A549 (cell line): ENCODE measurements around the gene KRT84. TPM values are rescaled to one million over a fixed set of nuclear protein-coding genes. Genes with fewer than 3 reads are reported as not detected.

ENCODE experiments used
- ATAC-seq, 2 experiments: fragments of 200-7000 bp in 1 of 2; fragments of >200 bp in 1 of 2; cut with Nextera tagmentation in 1 of 2; cut with Tn5 transposase in 1 of 2; 3 replicates each; pipeline versions ENCODE4 v1.8.0 to v1.9.1; 2018 to 2020; ENCODE audit warnings: mild to moderate bottlenecking in 1 of 2, moderate library complexity in 1 of 2
- CTCF ChIA-PET: fragments of 300-600 bp; sonication (Branson Sonifier 250); formaldehyde crosslinking; extraction: SDS; loops from one replicate; lab custom pipeline; 2021; ENCODE audit warnings: antibody characterized with exemption, inconsistent platforms; lab: Yijun Ruan, JAX
- POLR2A ChIA-PET: fragments of 350-600 bp; formaldehyde crosslinking; extraction: SDS; loops from one replicate; lab custom pipeline; 2021; ENCODE audit warnings: antibody characterized with exemption, inconsistent platforms; lab: Yijun Ruan, JAX
- DNase-seq, 2 experiments: peaks; one replicate each; pipeline versions ENCODE4 v3.0.0 to v3.0.0-alpha.2; 2011 to 2016; ENCODE audit warnings: low read depth in 1 of 2, low spot score in 1 of 2
- FAIRE-seq: peaks from 2 replicates; lab custom pipeline; 2011; peaks lifted over from hg19 to GRCh38; lab: Jason Lieb, UNC
- H3K27ac ChIP-seq, 2 experiments: fragments of >200 bp; sonication (Bioruptor Twin); formaldehyde crosslinking; 3 replicates each; pipeline ENCODE4 v1.5.1; 2016 to 2017
- H3K4me1 ChIP-seq: fragments of >200 bp; sonication (Bioruptor Twin); formaldehyde crosslinking; 3 replicates; pipeline ENCODE4 v1.6.1; 2016
- H3K4me2 ChIP-seq: fragments of >200 bp; sonication (Bioruptor Twin); formaldehyde crosslinking; 3 replicates; pipeline ENCODE4 v1.6.1; 2016
- H3K4me3 ChIP-seq: fragments of >200 bp; sonication (Bioruptor Twin); formaldehyde crosslinking; 3 replicates; pipeline ENCODE4 v1.5.1; 2016
- H3K9me3 ChIP-seq: fragments of >200 bp; sonication (Bioruptor Twin); formaldehyde crosslinking; 3 replicates; pipeline ENCODE4 v1.6.1; 2016
- CHD2 ChIP-seq: fragments of 150-350 bp; IDR thresholded peaks from 2 replicates; pipeline ENCODE4 v1.6.1; 2014; ENCODE audit warnings: low read length; ENCODE audit not compliant: partially characterized antibody
- E2F6 ChIP-seq: IDR thresholded peaks from 2 replicates; pipeline ENCODE4 v1.6.1; 2012; ENCODE audit warnings: low read depth, borderline replicate concordance
- EP300 ChIP-seq, 2 experiments: fragments of >200 bp; sonication (Bioruptor Twin); formaldehyde crosslinking; IDR thresholded peaks; 2 replicates in 1 of 2; 3 replicates in 1 of 2; pipeline ENCODE4 v1.6.1; 2016 to 2017
- ESRRA ChIP-seq: fragments of 150-350 bp; IDR thresholded peaks from 2 replicates; pipeline ENCODE4 v1.6.1; 2014; ENCODE audit warnings: mild to moderate bottlenecking, low read length, borderline replicate concordance
- FOSL2 ChIP-seq, 2 experiments: fragments of 450-650 bp in 1 of 2; fragments of >200 bp in 1 of 2; sonication (Bioruptor Twin) in 1 of 2; formaldehyde crosslinking; IDR thresholded peaks; 2 replicates each; pipeline versions ENCODE4 v1.5.0 to v1.6.1; 2016 to 2020; ENCODE audit warnings: mild to moderate bottlenecking in 1 of 2, moderate library complexity in 1 of 2
- FOXS1 ChIP-seq: fragments of 250-450 bp; sonication (Bioruptor Pico); IDR thresholded peaks from 2 replicates; pipeline ENCODE4 v1.5.0; 2020; ENCODE audit warnings: mild to moderate bottlenecking, moderate library complexity
- HEYL ChIP-seq: fragments of 250-450 bp; sonication (Bioruptor Pico); IDR thresholded peaks from 2 replicates; pipeline ENCODE4 v1.8.0; 2021; ENCODE audit warnings: mild to moderate bottlenecking, moderate library complexity
- HOXA7 ChIP-seq: fragments of 250-450 bp; sonication (Bioruptor Pico); IDR thresholded peaks from 2 replicates; pipeline ENCODE4 v1.5.0; 2020; ENCODE audit warnings: mild to moderate bottlenecking, moderate library complexity
- HOXB13 ChIP-seq: fragments of 250-450 bp; sonication (Bioruptor Pico); IDR thresholded peaks from 2 replicates; pipeline ENCODE4 v1.5.0; 2020; ENCODE audit warnings: low read depth, mild to moderate bottlenecking, moderate library complexity
- HOXB5 ChIP-seq: fragments of 250-450 bp; sonication (Bioruptor Pico); IDR thresholded peaks from 2 replicates; pipeline ENCODE4 v1.5.0; 2020; ENCODE audit warnings: mild to moderate bottlenecking, moderate library complexity
- KDM5A ChIP-seq: fragments of 200-600 bp; sonication (generic); IDR thresholded peaks from 2 replicates; pipeline ENCODE4 v1.6.1; 2016; ENCODE audit warnings: antibody characterized with exemption, mild to moderate bottlenecking
- MAFK ChIP-seq: fragments of 450-650 bp; IDR thresholded peaks from 2 replicates; pipeline ENCODE4 v1.6.1; 2014; ENCODE audit not compliant: partially characterized antibody
- MAZ ChIP-seq: fragments of 150-350 bp; IDR thresholded peaks from 2 replicates; pipeline ENCODE4 v1.6.1; 2014; ENCODE audit warnings: antibody characterized with exemption, low read depth, low read length, borderline replicate concordance
- MYC ChIP-seq: IDR thresholded peaks from 2 replicates; pipeline ENCODE4 v1.6.1; 2012; ENCODE audit warnings: mild to moderate bottlenecking, inconsistent platforms, low read length, improper control_type of control experiment, borderline replicate concordance
- NR3C1 ChIP-seq: fragments of >200 bp; sonication (Bioruptor Twin); formaldehyde crosslinking; IDR thresholded peaks from 3 replicates; pipeline ENCODE4 v1.6.1; 2017
- RFX5 ChIP-seq: fragments of 450-650 bp; IDR thresholded peaks from 2 replicates; pipeline ENCODE4 v1.7.1; 2014; ENCODE audit warnings: antibody characterized with exemption, mild to moderate bottlenecking, moderate library complexity
- SMC3 ChIP-seq: fragments of >200 bp; sonication (Bioruptor Twin); formaldehyde crosslinking; IDR thresholded peaks from 3 replicates; pipeline ENCODE4 v1.6.1; 2018; ENCODE audit warnings: inconsistent platforms
- SREBF2 ChIP-seq: fragments of 450-650 bp; IDR thresholded peaks from 2 replicates; pipeline ENCODE4 v1.6.1; 2014; ENCODE audit warnings: mild to moderate bottlenecking, moderate library complexity
- TFCP2L1 ChIP-seq: fragments of 250-450 bp; sonication (Bioruptor Pico); IDR thresholded peaks from 2 replicates; pipeline ENCODE4 v1.5.0; 2021; ENCODE audit warnings: mild to moderate bottlenecking
- TP53 ChIP-seq: fragments of 250-450 bp; sonication (Bioruptor Pico); IDR thresholded peaks from 2 replicates; pipeline ENCODE4 v1.5.0; 2021; ENCODE audit warnings: mild to moderate bottlenecking, moderate library complexity
- WGBS: methylation state at CpG from one replicate; pipeline ENCODE4 v1.1.6; 2017; ENCODE audit errors: missing lambda C conversion rate; 5-methylcytosine and 5-hydroxymethylcytosine counted together
- polyA plus RNA-seq, 4 experiments: library from polyadenylated mRNA; depleted of rRNA in 3 of 4; stranded (reverse); fragments of >200 nt; fragmentation: RNase III in 1 of 4; extraction: RNeasy Plus Mini Kit Qiagen cat#74134 plus additional on column Dnase treatment in 1 of 4; gene quantifications; 2 replicates in 3 of 4; 3 replicates in 1 of 4; pipeline ENCODE4 v1.2.3, GENCODE V29; 2011 to 2017
- TF ChIP-seq, protein P1 (sequence below): IDR thresholded peaks from 2 replicates; pipeline ENCODE4 v1.6.1; 2012

The KRT84 gene
- polyA plus RNA-seq, 2 of the 4 experiments (the other 2 are of a cell fraction) = not detected

DNA sequence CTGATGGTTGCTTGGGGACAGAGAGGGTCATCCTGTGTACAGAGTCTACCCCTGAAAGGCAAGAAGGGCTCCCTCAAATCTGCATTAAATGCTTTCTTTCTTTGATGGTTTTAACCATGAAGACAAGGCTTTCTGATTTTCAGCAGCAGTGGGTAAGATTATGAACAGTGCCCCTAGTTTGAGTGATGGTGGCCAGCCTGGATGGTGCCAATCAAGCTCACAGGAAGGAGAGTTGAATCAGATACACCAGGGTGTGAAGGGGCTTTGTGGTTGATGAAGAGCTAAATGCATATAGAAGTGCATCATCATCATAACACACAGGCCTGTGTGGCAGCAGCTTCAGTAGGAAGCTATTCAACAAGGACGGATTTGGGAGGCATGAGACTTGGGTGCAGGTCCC lies 23.9 kb downstream of the KRT84 start:
- TF ChIP-seq SMC3 (no peak), HEYL (CRISPR knock-in tag) (no peak), SREBF2 (no peak), E2F6 (no peak), MAZ (no peak)
- TF ChIP-seq, all 56 proteins: peak for 0
- Histone ChIP-seq H3K27ac (no peak overlapping the region), H3K4me2 (no peak overlapping the region), H3K4me3 (no peak overlapping the region), H3K9me3 (no peaks in the 10 kb centered on the region), H3K4me1 (0 out of 3 replicates have a peak, but pooled peaks cover 3% of the 10 kb centered on the region)
- ChIA-PET POLR2A (no interaction called here), CTCF (interaction anchor here (0.7 to 46.1 kb wide), 16 partner anchors 10 to 619 kb away, joined by 3 to 1221 read pairs (median 4); no protein-coding TSS in a partner anchor)
- no peak for FAIRE-seq
- ATAC-seq = no peak
- 89% methylated on average over 1 of the region's 1 CpG for WGBS
- no peak for DNase-seq

DNA sequence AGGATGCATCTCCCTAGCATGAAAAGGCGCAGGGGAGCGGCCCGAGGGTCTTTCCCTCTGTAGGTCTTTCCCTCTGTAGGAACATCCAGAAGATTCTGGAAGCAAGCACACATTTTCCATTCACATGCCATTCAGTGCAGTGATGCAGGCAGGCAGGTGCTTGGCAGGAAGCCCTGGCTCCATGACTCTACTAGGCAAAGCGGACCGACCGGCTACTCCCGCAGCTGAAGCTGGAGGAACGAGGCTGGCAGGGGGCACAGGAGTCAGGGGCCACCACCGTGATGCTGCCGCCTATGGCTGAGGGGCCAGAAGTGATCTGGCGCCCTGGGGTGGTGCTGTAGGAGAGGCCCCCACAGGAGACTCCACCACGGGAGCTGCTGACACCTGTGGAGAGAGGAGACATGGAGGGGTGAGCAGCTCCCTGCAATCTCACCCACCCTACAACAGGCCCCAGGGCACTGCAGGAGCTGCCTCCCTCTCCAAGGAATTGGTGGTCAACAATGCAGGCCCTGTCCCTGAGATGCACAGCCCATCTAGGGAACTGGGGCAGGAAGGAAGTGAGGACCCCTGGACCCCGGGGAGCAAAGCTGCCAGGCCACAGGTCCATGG lies 24.7 kb downstream of the KRT84 start:
- ChIA-PET POLR2A (no interaction called here), CTCF (interaction anchor here (1.0 to 46.1 kb wide), 11 partner anchors 11 to 620 kb away, joined by 3 to 1221 read pairs (median 7); no protein-coding TSS in a partner anchor)
- H3K4me2 ChIP-seq = no peak overlapping the region
- no peak for FAIRE-seq
- DNase-seq = no peak
- 0 out of 6 replicates have a peak overlapping the region, but pooled peaks of 1 of the 2 experiments have one; percentile 9 for H3K27ac ChIP-seq
- WGBS = 85% methylated on average over 12 of the region's 13 CpGs
- H3K4me3 ChIP-seq = no peak overlapping the region
- H3K4me1 ChIP-seq = 0 out of 3 replicates have a peak, but pooled peaks cover 3% of the 10 kb centered on the region
- TF ChIP-seq HOXB13 (CRISPR knock-in tag) = no peak
- TF ChIP-seq, protein P1, sequence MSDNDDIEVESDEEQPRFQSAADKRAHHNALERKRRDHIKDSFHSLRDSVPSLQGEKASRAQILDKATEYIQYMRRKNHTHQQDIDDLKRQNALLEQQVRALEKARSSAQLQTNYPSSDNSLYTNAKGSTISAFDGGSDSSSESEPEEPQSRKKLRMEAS = no peak
- TF ChIP-seq EP300 (IDR thresholded peaks at IDR 0.05) = no peak
- no peak for TF ChIP-seq RFX5
- TF ChIP-seq FOXS1 = no peak
- TF ChIP-seq TFCP2L1 (CRISPR knock-in tag) = no peak
- TF ChIP-seq ESRRA = no peak
- ATAC-seq = no peak
- H3K9me3 ChIP-seq = no peaks in the 10 kb centered on the region

DNA sequence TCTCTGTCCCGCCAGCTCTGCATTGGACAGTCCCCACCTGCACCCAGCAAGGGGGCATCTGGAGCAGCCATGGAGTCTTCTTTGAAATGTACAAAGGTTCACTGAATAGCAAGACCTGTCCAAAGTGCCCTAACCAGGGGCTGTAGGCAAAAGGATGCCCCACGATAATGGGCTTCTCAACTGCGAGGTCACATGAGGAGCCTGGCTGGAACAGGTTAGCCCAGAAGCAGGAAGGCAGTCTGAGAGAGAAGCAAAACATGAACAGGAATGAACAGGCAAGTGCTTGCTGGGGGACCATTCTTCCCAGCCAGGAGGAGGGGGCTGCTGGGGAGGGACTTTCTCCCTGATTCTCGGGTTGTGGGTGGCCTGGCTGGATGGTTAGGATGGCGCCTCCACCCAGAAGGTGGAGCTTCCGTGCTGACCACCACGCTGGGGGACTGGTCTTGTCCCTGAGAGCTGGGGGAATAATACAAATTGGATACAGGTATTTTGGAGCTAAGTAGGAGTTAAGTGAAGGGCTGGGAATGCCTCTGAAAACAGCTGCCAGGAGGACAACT lies 25.3 kb downstream of the KRT84 start:
- CTCF ChIA-PET = interaction anchor here (1.5 to 46.1 kb wide), 7 partner anchors 11 to 620 kb away, joined by 5 to 1221 read pairs (median 13); no protein-coding TSS in a partner anchor
- ATAC-seq (no peak), DNase-seq (no peak), FAIRE-seq (no peak)
- H3K4me1 ChIP-seq = 0 out of 3 replicates have a peak, but pooled peaks cover 3% of the 10 kb centered on the region
- no peak overlapping the region for H3K4me2 ChIP-seq
- no peak overlapping the region for H3K4me3 ChIP-seq
- H3K27ac ChIP-seq = no peak overlapping the region
- TF ChIP-seq SMC3 = no peak
- no peak for TF ChIP-seq CHD2
- no peak for TF ChIP-seq KDM5A
- no peak for TF ChIP-seq HEYL (CRISPR knock-in tag)
- TF ChIP-seq NR3C1 = no peak
- TF ChIP-seq TP53 (CRISPR knock-in tag) = no peak
- TF ChIP-seq FOSL2 (IDR thresholded peaks at IDR 0.05) = no peak
- no peak for TF ChIP-seq FOSL2 (CRISPR knock-in tag; IDR thresholded peaks at IDR 0.05)
- no peak for TF ChIP-seq HOXA7 (CRISPR knock-in tag)
- TF ChIP-seq MAFK = no peak
- no peak for TF ChIP-seq MYC
- no peak for TF ChIP-seq SREBF2
- TF ChIP-seq HOXB5 (CRISPR knock-in tag) = no peak
- WGBS = 86% methylated on average over 7 of the region's 7 CpGs
- no peaks in the 10 kb centered on the region for H3K9me3 ChIP-seq
- POLR2A ChIA-PET = no interaction called here
